Duodenal mucosa (tissue), 2 donors: ENCODE data around the gene PRM2.

Experiments used
- H3K27ac ChIP-seq: one replicate; pipeline ENCODE4 v1.7.0; 2013; ENCODE audit warnings: low read depth, low read length
- H3K27me3 ChIP-seq, 2 donors: one replicate each; pipeline ENCODE4 v1.7.0; 2013; ENCODE audit warnings: low read length in 2 of 2, control low read depth in 1 of 2; ENCODE audit not compliant: insufficient read depth in 2 of 2, control insufficient read depth in 1 of 2
- H3K36me3 ChIP-seq, 2 donors: one replicate each; pipeline ENCODE4 v1.7.0; 2013; ENCODE audit warnings: low read length in 2 of 2, control low read depth in 1 of 2; ENCODE audit not compliant: insufficient read depth in 2 of 2, control insufficient read depth in 1 of 2
- H3K4me1 ChIP-seq, 2 donors: one replicate each; pipeline ENCODE4 v1.7.0; 2013; ENCODE audit warnings: low read length in 2 of 2, control low read depth in 1 of 2; ENCODE audit not compliant: insufficient read depth in 2 of 2, control insufficient read depth in 1 of 2
- H3K4me3 ChIP-seq, 2 donors: one replicate each; pipeline ENCODE4 v1.7.0; 2013; ENCODE audit warnings: low read length in 2 of 2, low read depth in 1 of 2
- H3K9ac ChIP-seq, 2 donors: one replicate each; pipeline ENCODE4 v1.7.0; 2013; ENCODE audit warnings: low read length in 2 of 2, low read depth in 1 of 2
- H3K9me3 ChIP-seq, 2 donors: one replicate each; pipeline ENCODE4 v1.7.0; 2013; ENCODE audit warnings: low read length in 2 of 2, control low read depth in 1 of 2; ENCODE audit not compliant: control insufficient read depth in 1 of 2

Gene PRM2

DNA sequence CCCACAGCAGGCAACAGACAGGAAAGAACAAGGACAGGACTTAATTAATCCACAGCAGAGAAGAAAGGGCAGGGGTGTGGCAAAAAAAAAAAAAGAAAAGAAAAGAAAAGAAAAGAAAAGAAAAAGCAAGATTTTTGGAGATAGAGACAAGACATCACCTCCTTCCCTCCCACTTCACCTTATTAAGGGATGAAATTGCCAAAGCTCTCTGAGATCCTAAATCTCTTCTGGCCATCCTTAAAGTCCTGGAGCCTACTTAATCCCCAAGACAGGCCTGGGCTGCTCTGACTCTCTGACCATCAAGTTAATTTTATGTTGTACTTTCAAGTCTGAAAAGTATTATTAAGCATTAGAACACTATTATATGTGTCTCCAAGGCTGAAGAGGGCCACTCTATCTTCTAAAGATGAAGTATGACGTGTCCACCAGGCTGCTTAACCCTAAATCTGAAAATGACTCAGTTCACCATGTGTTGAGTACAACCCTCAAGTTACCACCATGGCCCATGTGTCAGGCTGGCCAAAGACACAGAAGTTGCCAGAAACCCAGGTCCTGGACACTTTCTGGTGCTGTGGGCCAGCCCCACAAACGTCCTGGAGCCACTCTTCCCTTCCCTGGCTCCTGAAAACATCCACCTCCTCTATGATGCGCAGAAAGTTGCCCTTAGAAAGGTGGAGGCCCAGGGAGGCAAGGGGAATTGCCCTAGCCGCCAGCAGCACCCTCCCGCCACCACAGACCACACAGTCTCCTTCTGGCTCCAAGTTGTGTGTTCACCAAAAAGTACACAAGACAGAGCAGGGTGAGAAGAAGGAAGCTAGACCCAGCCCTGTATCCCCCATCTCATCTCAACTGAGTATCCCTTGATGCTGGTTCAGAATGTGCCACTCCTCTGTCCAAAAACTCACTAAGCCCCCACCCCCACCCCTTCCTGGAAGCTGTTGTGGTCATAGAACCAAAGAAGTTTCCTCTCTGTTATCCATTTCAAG is 23.0 kb downstream of the PRM2 start:
- Histone ChIP-seq H3K27ac (no peak overlapping the region), H3K36me3 (no peaks in the 10 kb centered on the region), H3K4me1 (peaks cover 15 to 18% of the 10 kb centered on the region in 2 donors), H3K9ac (no peak overlapping the region), H3K27me3 (no peaks in the 10 kb centered on the region), H3K9me3 (no peaks in the 10 kb centered on the region), H3K4me3 (peak overlapping the region; percentile 46 to 50)

DNA sequence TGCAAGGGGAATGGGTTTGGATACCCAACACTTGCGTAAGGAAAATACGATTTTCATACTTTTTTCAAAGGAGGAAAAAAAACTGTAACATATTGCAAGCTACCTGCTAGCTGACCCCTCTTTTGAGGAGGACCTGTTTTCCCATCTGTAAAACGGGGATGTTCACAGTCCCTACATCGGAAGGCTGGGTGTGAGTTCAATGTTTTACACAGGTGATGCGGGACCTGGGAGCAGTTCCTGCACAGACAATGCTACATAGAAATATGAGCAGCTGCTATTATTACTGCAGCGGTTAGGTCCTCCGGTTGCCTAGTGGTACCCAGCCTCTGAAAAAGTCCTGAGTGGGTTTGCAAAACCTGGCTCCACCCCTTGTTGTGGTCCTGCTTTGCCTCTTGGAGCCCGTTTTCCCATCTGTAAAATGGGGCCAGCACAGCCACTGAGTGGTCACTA is 23.8 kb downstream of the PRM2 start:
- H3K36me3 ChIP-seq: no peaks in the 10 kb centered on the region
- H3K27me3 ChIP-seq: no peaks in the 10 kb centered on the region
- H3K9me3 ChIP-seq: no peaks in the 10 kb centered on the region
- no peak overlapping the region for H3K27ac ChIP-seq
- peak overlapping the region in 1 of 2 donors; percentile 7 for H3K4me3 ChIP-seq
- H3K9ac ChIP-seq: no peak overlapping the region
- H3K4me1 ChIP-seq: peaks cover 13 to 14% of the 10 kb centered on the region in 2 donors

DNA sequence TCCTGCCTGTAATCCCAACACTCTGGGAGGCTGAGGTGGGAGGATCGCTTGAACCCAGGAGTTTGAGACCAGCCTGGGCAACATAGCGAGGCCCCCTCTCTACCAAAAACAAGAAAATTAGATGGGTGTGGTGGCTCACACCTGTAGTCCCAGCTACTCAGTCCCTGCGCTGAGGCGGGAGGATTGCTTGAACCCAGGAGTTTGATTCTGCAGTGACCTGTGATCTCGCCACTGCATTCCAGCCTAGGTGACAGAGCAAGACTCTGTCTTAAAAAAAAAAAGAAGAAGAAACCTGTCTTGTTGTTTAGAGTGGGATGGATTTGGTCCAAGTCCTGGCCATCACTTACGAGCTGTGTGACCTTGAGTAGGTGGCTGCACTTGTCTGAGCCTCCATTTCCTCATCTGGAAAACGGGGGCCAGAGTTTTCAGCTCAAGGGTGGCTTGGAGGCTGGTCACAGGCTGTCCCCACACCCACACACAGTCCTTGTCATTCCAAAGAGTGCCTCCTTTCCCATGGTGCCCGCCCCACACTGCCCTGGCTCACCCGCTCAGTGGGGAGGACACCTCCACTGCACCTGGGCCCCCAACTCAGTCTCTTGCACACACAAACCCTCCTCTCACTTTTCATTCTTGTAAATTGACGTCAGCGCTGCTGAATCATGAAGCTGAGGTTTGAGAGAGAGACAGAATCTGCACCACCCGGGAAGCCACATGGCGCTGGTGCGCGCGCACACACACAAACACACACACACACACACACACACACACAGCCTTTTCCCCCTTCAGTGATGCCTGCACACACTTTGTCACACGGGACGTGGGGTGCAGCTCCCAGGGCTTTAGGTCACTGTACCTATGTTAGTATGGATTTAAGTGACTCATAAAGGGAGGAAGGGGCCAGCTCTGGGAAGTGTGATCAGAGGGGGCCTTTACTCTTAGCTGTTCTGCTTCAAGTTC is 24.5 kb downstream of the PRM2 start:
- Histone ChIP-seq H3K4me3 (peak overlapping the region in 1 of 2 donors; percentile 5), H3K9me3 (no peaks in the 10 kb centered on the region), H3K27ac (no peak overlapping the region), H3K27me3 (no peaks in the 10 kb centered on the region), H3K36me3 (no peaks in the 10 kb centered on the region), H3K9ac (no peak overlapping the region), H3K4me1 (peaks cover 6 to 7% of the 10 kb centered on the region in 2 donors)

DNA sequence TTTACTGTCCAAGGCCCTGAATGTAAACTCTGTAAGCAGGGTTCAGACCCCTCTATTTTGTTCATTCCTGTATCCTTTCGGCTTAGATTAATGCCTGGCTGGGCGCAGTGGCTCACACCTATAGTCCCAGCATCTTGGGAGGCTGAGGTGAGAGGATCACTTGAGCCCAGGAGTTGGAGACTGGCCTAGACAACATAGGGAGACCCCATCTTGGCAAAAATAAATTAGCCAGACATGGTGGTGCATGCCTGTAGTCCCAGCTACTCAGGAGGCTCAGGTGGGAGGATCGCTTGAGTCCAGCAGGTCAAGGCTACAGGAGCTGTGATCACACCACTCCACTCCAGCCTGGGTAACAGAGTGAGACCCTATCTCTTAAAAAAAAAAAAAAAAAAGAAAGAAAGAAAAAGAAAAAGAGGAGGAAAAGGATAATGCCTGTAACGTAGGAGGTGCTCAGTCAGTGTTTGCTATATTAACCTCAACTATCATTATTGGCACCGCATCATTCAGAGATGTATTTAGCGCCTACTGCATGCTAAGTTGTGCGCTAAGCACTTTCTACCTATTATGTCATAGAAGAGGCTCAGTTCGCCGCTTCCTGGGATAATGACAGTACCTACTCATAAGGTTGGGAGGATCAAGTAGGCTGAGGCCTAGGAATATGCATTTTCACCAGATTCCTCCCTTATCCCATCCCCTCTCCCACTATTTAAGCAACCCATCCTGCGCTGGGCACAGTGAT is 25.3 kb downstream of the PRM2 start:
- Histone ChIP-seq H3K27ac (no peak overlapping the region), H3K9me3 (no peaks in the 10 kb centered on the region), H3K4me1 (peaks cover 4 to 7% of the 10 kb centered on the region in 2 donors), H3K27me3 (no peaks in the 10 kb centered on the region), H3K9ac (no peak overlapping the region), H3K36me3 (no peaks in the 10 kb centered on the region), H3K4me3 (no peak overlapping the region)

DNA sequence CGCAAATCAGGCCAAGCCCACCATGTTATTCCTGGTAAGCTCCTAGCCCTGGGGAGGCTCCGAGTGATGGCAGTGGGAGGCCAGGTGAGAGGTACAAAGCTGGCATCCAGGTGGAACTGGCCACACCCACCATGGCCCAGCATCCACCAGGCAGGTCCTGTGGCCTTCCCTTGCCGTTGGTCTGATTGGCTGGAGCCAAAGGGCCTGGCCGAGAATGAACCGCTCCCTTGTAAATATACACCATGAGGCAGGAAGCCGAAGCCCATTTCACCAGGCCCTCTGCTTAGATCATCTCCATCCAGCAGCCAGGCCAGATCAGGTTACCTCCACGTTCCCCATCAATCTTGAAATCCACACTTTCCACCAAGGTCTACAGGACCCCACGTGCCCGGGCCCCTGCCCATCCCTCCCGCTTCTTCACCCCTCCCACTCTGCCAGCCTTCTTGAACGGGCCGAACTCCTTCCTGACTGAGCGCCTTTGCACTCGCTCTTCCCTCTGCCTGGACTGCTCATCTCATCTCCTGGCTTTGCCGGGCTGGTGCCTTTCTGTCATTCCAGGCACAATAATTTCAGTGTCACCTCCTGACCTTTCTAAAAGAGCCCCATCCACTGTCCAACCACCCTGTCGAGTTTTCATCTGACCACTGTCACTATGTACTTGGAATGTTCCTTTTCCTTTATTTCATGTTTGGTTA is 26.0 kb downstream of the PRM2 start:
- Histone ChIP-seq H3K9ac (no peak overlapping the region), H3K36me3 (no peaks in the 10 kb centered on the region), H3K4me3 (no peak overlapping the region), H3K4me1 (peaks cover 4 to 7% of the 10 kb centered on the region in 2 donors), H3K27me3 (no peaks in the 10 kb centered on the region), H3K27ac (no peak overlapping the region), H3K9me3 (no peaks in the 10 kb centered on the region)

DNA sequence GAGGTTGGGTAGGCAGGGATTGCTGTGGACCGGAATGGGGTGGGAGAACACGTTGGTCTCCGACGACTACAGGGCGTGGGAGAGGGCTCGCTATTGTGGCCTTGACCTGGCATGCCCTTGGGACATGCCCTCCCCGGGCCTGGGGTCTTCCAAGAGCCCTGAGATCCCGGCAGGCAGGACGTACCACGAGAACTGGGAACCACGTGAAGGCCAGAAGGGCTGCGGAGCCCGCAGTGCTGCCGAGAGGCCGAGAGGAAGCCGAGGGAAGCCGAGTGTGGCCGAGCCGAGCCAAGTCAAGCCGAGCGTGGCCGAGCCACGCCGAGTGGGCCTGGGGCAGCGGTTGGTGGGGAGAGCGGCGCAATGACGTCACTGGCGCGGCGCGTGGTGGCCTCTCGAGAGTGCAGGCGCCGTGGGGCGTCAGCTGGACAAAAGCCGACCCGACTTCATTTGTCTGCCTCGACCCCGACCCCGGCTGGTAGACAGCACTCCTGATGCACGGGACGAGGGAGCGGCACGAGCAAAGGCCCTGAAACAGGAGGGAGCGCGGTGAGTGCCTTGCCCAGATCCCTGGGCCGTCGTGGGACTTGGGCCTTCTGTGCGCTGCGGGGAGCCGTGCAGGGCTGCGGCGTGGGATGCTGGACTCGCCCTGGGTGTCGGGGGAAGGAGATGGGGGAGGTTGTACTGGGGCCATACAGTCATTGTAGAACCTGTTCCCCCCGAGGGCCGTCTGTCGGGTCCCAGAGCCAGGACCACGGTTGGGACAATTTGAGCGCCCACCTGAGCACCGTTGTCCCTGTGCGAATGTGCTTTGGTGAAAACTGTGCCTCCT is 26.8 kb downstream of the PRM2 start:
- Histone ChIP-seq H3K36me3 (no peaks in the 10 kb centered on the region), H3K9ac (no peak overlapping the region), H3K27me3 (no peaks in the 10 kb centered on the region), H3K9me3 (no peaks in the 10 kb centered on the region), H3K4me3 (no peak overlapping the region), H3K27ac (no peak overlapping the region), H3K4me1 (peaks cover 1 to 7% of the 10 kb centered on the region in 2 donors)

DNA sequence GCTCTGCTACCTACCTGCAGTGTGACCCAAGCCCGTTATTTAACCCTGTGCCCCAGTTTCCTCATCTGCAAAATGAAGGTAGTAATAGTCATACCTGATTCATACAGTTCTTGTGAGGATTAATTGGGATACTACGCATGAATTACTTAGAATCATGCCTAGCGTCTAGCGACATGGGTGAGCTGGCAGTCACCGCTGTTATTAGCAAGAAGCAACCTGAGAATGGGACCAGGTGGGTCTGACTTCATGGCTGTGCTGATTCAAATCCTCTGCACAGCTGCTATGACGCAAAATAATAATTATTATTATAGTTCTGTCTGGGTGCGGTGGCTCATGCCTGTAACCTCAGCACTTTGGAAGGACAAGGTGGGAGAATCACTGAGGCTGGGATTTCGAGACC is 28.1 kb downstream of the PRM2 start:
- no peaks in the 10 kb centered on the region for H3K4me1 ChIP-seq
- H3K9ac ChIP-seq: no peak overlapping the region
- no peak overlapping the region for H3K4me3 ChIP-seq
- H3K27me3 ChIP-seq: no peaks in the 10 kb centered on the region
- H3K27ac ChIP-seq: no peak overlapping the region
- no peaks in the 10 kb centered on the region for H3K9me3 ChIP-seq
- H3K36me3 ChIP-seq: no peaks in the 10 kb centered on the region

DNA sequence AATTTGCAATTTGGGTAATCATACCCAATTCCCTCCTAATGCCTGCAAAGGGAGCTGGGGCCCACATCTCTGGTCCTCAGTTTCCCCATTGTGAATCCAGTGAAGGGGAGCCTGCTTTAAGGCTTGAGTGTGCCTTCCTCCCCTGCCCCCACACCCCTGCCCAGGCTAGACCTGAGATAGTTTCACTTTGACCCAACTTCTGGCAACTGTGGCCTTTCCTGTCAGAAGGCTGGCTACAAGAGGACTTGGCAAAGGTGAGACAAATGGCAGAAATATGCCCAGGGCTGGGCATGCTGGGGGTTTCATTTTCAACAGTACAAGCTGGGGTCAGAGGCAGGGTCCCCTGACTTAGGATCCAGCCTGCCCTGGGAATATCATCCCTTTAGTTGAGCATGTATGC is 30.3 kb downstream of the PRM2 start:
- Histone ChIP-seq H3K27ac (no peak overlapping the region), H3K27me3 (no peaks in the 10 kb centered on the region), H3K4me3 (no peak overlapping the region), H3K9me3 (no peaks in the 10 kb centered on the region), H3K4me1 (no peaks in the 10 kb centered on the region), H3K9ac (no peak overlapping the region), H3K36me3 (no peaks in the 10 kb centered on the region)
